Measurements from ENCODE around the gene CELF2.

The CELF2 gene

GRCh38 chr10:11224792-11225416, 207.2 kb downstream of the CELF2 start:
- no peak overlapping the region for H3K4me3 ChIP-seq (ENCODE audit: control insufficient read depth, low read depth, low read length)
- TF ChIP-seq CTCF (conservative IDR thresholded peaks at IDR 0.05; ENCODE audit: control insufficient read depth, insufficient read depth, low read depth, low read length) = no peak
- DNase-seq (ENCODE audit: low read depth) = no peak

GRCh38 chr10:11225935-11226334, 208.3 kb downstream of the CELF2 start:
- TF ChIP-seq CTCF (conservative IDR thresholded peaks at IDR 0.05; ENCODE audit: control insufficient read depth, insufficient read depth, low read depth, low read length) = no peak
- no peak overlapping the region for H3K4me3 ChIP-seq (ENCODE audit: control insufficient read depth, low read depth, low read length)
- DNase-seq (ENCODE audit: low read depth) = peak; percentile 3

- DNase-seq (ENCODE audit: low read depth) = no peak
- no peak for TF ChIP-seq CTCF (conservative IDR thresholded peaks at IDR 0.05; ENCODE audit: control insufficient read depth, insufficient read depth, low read depth, low read length)
- no peak overlapping the region for H3K4me3 ChIP-seq (ENCODE audit: control insufficient read depth, low read depth, low read length)
Observed at GRCh38 chr10:11227103-11227502, 209.4 kb downstream of the CELF2 start.

- no peak for TF ChIP-seq CTCF (conservative IDR thresholded peaks at IDR 0.05; ENCODE audit: control insufficient read depth, insufficient read depth, low read depth, low read length)
- DNase-seq (ENCODE audit: low read depth) = no peak
- H3K4me3 ChIP-seq (ENCODE audit: control insufficient read depth, low read depth, low read length) = no peak overlapping the region
Observed at GRCh38 chr10:11229893-11230292, 212.2 kb downstream of the CELF2 start.

- no peak for DNase-seq (ENCODE audit: low read depth)
Observed at GRCh38 chr10:11230498-11231167, 213.0 kb downstream of the CELF2 start.

GRCh38 chr10:11231285-11231684, 213.6 kb downstream of the CELF2 start:
- no peak for TF ChIP-seq CTCF (conservative IDR thresholded peaks at IDR 0.05; ENCODE audit: control insufficient read depth, insufficient read depth, low read depth, low read length)
- DNase-seq (ENCODE audit: low read depth) = no peak
- H3K4me3 ChIP-seq (ENCODE audit: control insufficient read depth, low read depth, low read length) = no peak overlapping the region

More at GRCh38 chr10:11230498-11231167, 213.0 kb downstream of the CELF2 start:
- no peak for TF ChIP-seq CTCF (conservative IDR thresholded peaks at IDR 0.05; ENCODE audit: control insufficient read depth, insufficient read depth, low read depth, low read length)
- no peak overlapping the region for H3K4me3 ChIP-seq (ENCODE audit: control insufficient read depth, low read depth, low read length)

Data from fibroblast of mammary gland (primary cell).